NCI-H2029 treated with DMSO at 0.1 percent for 48 hours (cell line): Measurements from ENCODE around the gene MAPKBP1.

ENCODE experiments used
- DNase-seq: peaks from one replicate; lab custom pipeline; 2025; lab: John Stamatoyannopoulos, UW

The MAPKBP1 gene

GRCh38 chr15:41850482-41851166 is 76.3 kb downstream of the MAPKBP1 start:
- DNase-seq, result no peak

- DNase-seq, result no peak
Measured at GRCh38 chr15:41851167-41851523, 76.9 kb downstream of the MAPKBP1 start.

GRCh38 chr15:41851755-41852370 is 77.6 kb downstream of the MAPKBP1 start:
- DNase-seq, result no peak

- DNase-seq, result no peak
Measured at GRCh38 chr15:41852736-41853590, 78.7 kb downstream of the MAPKBP1 start.

- no peak for DNase-seq
Measured at GRCh38 chr15:41853831-41854230, 79.5 kb downstream of the MAPKBP1 start.

- no peak for DNase-seq
Measured at GRCh38 chr15:41854443-41854842, 80.2 kb downstream of the MAPKBP1 start.

GRCh38 chr15:41855261-41855961 is 81.1 kb downstream of the MAPKBP1 start:
- no peak for DNase-seq

- no peak for DNase-seq
Measured at GRCh38 chr15:41856262-41856661, 82.0 kb downstream of the MAPKBP1 start.

GRCh38 chr15:41856716-41857115 is 82.4 kb downstream of the MAPKBP1 start:
- DNase-seq, result no peak

GRCh38 chr15:41857316-41857715 is 83.0 kb downstream of the MAPKBP1 start:
- no peak for DNase-seq

- DNase-seq, result no peak
Measured at GRCh38 chr15:41858756-41859155, 84.5 kb downstream of the MAPKBP1 start.

GRCh38 chr15:41860049-41860828 is 86.0 kb downstream of the MAPKBP1 start:
- DNase-seq, result no peak

GRCh38 chr15:41861736-41862356 is 87.6 kb downstream of the MAPKBP1 start:
- DNase-seq, result no peak

GRCh38 chr15:41862515-41863116 is 88.3 kb downstream of the MAPKBP1 start:
- DNase-seq, result peak; percentile 16

GRCh38 chr15:41865490-41866055 is 91.3 kb downstream of the MAPKBP1 start:
- no peak for DNase-seq

GRCh38 chr15:41866263-41866703 is 92.0 kb downstream of the MAPKBP1 start:
- DNase-seq, result no peak

- DNase-seq, result no peak
Measured at GRCh38 chr15:41866872-41867579, 92.7 kb downstream of the MAPKBP1 start.

- no peak for DNase-seq
Measured at GRCh38 chr15:41868321-41868720, 94.0 kb downstream of the MAPKBP1 start.
